ENCODE measurements around the gene CCR5AS.

The CCR5AS gene

GRCh38 chr3:46401579-46401978 is 5.3 kb downstream of the CCR5AS start:
- Mint-ChIP-seq H3K4me3 (no peak overlapping the region), H3K36me3 (no peaks in the 10 kb centered on the region), H3K27me3 (ENCODE audit: insufficient read depth, low read depth) (no peaks in the 10 kb centered on the region), H3K4me1 (peaks cover 4% of the 10 kb centered on the region), H3K27ac (no peak overlapping the region), H3K9me3 (no peaks in the 10 kb centered on the region)
- H3K9ac ChIP-seq: no peak overlapping the region
- H3K27me3 ChIP-seq: no peaks in the 10 kb centered on the region
- H3K36me3 ChIP-seq: no peaks in the 10 kb centered on the region
- H3K9me3 ChIP-seq (ENCODE audit: low read depth): no peaks in the 10 kb centered on the region
- no peak overlapping the region for H2AFZ ChIP-seq (replicated peaks)
- H3K4me2 ChIP-seq: no peak overlapping the region
- H3K4me3 ChIP-seq: no peak overlapping the region
- H3F3A ChIP-seq (ENCODE audit: low read depth): no peaks in the 10 kb centered on the region
- H3K79me2 ChIP-seq (ENCODE audit: low read depth): no peaks in the 10 kb centered on the region
- DNase-seq (ENCODE audit: low spot score): no peak
- TF ChIP-seq CTCF (IDR thresholded peaks at IDR 0.05) (no peak), EZH2phosphoT487 (IDR thresholded peaks at IDR 0.05) (no peak), EZH2 (IDR thresholded peaks at IDR 0.05) (no peak)
- no peaks in the 10 kb centered on the region for H4K20me1 ChIP-seq (ENCODE audit: low read depth)
- no peaks in the 10 kb centered on the region for H3K4me1 ChIP-seq
- no peak overlapping the region for H3K27ac ChIP-seq

- H3K27ac Mint-ChIP-seq: no peak overlapping the region
- no peaks in the 10 kb centered on the region for H3K36me3 Mint-ChIP-seq
- H3K27me3 ChIP-seq: no peaks in the 10 kb centered on the region
- H3K9me3 Mint-ChIP-seq: no peaks in the 10 kb centered on the region
- no peak overlapping the region for H3K4me2 ChIP-seq
- H3K79me2 ChIP-seq (ENCODE audit: low read depth): no peaks in the 10 kb centered on the region
- no peak for DNase-seq (ENCODE audit: low spot score)
- H3K4me1 Mint-ChIP-seq: peaks cover 3% of the 10 kb centered on the region
- no peak overlapping the region for H3K4me3 Mint-ChIP-seq
- H3K9ac ChIP-seq: no peak overlapping the region
- TF ChIP-seq CTCF (IDR thresholded peaks at IDR 0.05) (no peak), EZH2phosphoT487 (IDR thresholded peaks at IDR 0.05) (no peak), EZH2 (IDR thresholded peaks at IDR 0.05) (no peak)
- H3K27me3 Mint-ChIP-seq (ENCODE audit: insufficient read depth, low read depth): no peaks in the 10 kb centered on the region
- H3K27ac ChIP-seq: no peak overlapping the region
- H3F3A ChIP-seq (ENCODE audit: low read depth): no peaks in the 10 kb centered on the region
- H2AFZ ChIP-seq (replicated peaks): no peak overlapping the region
- H3K36me3 ChIP-seq: no peaks in the 10 kb centered on the region
- H3K4me3 ChIP-seq: no peak overlapping the region
- no peaks in the 10 kb centered on the region for H3K9me3 ChIP-seq (ENCODE audit: low read depth)
- H3K4me1 ChIP-seq: no peaks in the 10 kb centered on the region
- H4K20me1 ChIP-seq (ENCODE audit: low read depth): no peaks in the 10 kb centered on the region
These were observed 6.0 kb downstream of the CCR5AS start for GRCh38 chr3:46400846-46401245.

GRCh38 chr3:46400000-46400734 is 6.7 kb downstream of the CCR5AS start:
- no peak overlapping the region for H3K4me3 Mint-ChIP-seq
- no peaks in the 10 kb centered on the region for H3K36me3 Mint-ChIP-seq
- H3K36me3 ChIP-seq: no peaks in the 10 kb centered on the region
- H3K4me2 ChIP-seq: no peak overlapping the region
- no peaks in the 10 kb centered on the region for H3K4me1 ChIP-seq
- H3K9ac ChIP-seq: no peak overlapping the region
- no peaks in the 10 kb centered on the region for H3K9me3 Mint-ChIP-seq
- no peak overlapping the region for H3K27ac ChIP-seq
- no peak overlapping the region for H3K4me3 ChIP-seq
- no peaks in the 10 kb centered on the region for H3K27me3 Mint-ChIP-seq (ENCODE audit: insufficient read depth, low read depth)
- DNase-seq (ENCODE audit: low spot score): no peak
- H2AFZ ChIP-seq (replicated peaks): no peak overlapping the region
- H3F3A ChIP-seq (ENCODE audit: low read depth): no peaks in the 10 kb centered on the region
- H3K27ac Mint-ChIP-seq: no peak overlapping the region
- H3K79me2 ChIP-seq (ENCODE audit: low read depth): no peaks in the 10 kb centered on the region
- TF ChIP-seq EZH2 (IDR thresholded peaks at IDR 0.05): no peak
- TF ChIP-seq EZH2phosphoT487 (IDR thresholded peaks at IDR 0.05): no peak
- no peak for TF ChIP-seq CTCF (IDR thresholded peaks at IDR 0.05)
- no peaks in the 10 kb centered on the region for H3K4me1 Mint-ChIP-seq
- H4K20me1 ChIP-seq (ENCODE audit: low read depth): no peaks in the 10 kb centered on the region
- H3K27me3 ChIP-seq: no peaks in the 10 kb centered on the region
- H3K9me3 ChIP-seq (ENCODE audit: low read depth): no peaks in the 10 kb centered on the region

Data from neural progenitor cell (in vitro differentiated cells).